Glutamatergic neuron (in vitro differentiated cells): ENCODE measurements around the gene NYAP2. TPM values are rescaled to one million over a fixed set of nuclear protein-coding genes. Genes with fewer than 3 reads are reported as not detected.

Experiments used
- DNase-seq: peaks from one replicate; pipeline ENCODE4 v3.0.0; 2022
- H3K27ac Mint-ChIP-seq: one replicate; pipeline ENCODE4 v1.8.0; 2020; ENCODE audit warnings: mild to moderate bottlenecking, mixed read lengths, inconsistent platforms; ENCODE audit not compliant: unreplicated experiment
- H3K27me3 Mint-ChIP-seq: one replicate; pipeline ENCODE4 v1.8.0; 2020; ENCODE audit warnings: mild to moderate bottlenecking, moderate library complexity, mixed read lengths, inconsistent platforms; ENCODE audit not compliant: unreplicated experiment
- H3K36me3 Mint-ChIP-seq: one replicate; pipeline ENCODE4 v1.8.0; 2020; ENCODE audit warnings: mild to moderate bottlenecking, mixed read lengths, inconsistent platforms; ENCODE audit not compliant: unreplicated experiment
- H3K4me1 Mint-ChIP-seq: one replicate; pipeline ENCODE4 v1.8.0; 2020; ENCODE audit warnings: mild to moderate bottlenecking, low read depth, mixed read lengths, inconsistent platforms; ENCODE audit not compliant: unreplicated experiment
- H3K4me3 Mint-ChIP-seq: one replicate; pipeline ENCODE4 v1.8.0; 2020; ENCODE audit warnings: mild to moderate bottlenecking, mixed read lengths, inconsistent platforms; ENCODE audit not compliant: unreplicated experiment
- H3K9me3 Mint-ChIP-seq: one replicate; pipeline ENCODE4 v1.8.0; 2020; ENCODE audit warnings: mild to moderate bottlenecking, moderate library complexity, mixed read lengths, inconsistent platforms; ENCODE audit not compliant: unreplicated experiment
- total RNA-seq: library from RNA; stranded (reverse); fragmentation: NEBNext Ultra II Directional; extraction: Animal tissue kit (Norgen Biotek cat#: 25700); gene quantifications from one replicate; pipeline ENCODE4 v1.2.1, GENCODE V29; 2021; ENCODE audit not compliant: unreplicated experiment
- TF ChIP-seq, protein P1 (sequence below): fragments of 200-600 bp; sonication (generic); IDR thresholded peaks from one replicate; pipeline ENCODE4 v1.5.0; 2021; ENCODE audit not compliant: partially characterized antibody, unreplicated experiment

The NYAP2 gene
- total RNA-seq, 1 donor from 2014 or later = 0.32 TPM

DNA sequence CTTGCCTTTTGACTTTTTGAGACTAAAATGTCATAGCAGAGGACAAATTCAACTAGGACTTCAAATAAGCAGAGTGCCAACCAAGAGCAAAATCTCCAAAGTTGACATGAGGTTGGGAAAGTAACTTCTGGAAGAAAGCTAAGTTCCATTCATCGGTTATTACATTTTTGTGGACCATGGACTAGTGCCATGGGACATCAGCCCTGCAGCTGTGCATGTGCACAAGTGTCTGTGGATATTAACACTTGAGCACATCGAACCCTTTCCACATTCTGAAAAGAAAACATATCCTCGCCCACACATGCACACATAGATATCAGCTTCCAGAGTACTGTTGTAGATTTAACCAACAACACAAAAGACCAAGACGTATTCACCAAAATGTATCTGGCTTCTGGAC, 262.6 kb downstream of the NYAP2 start:
- H3K27ac Mint-ChIP-seq = no peak overlapping the region

GRCh38 chr2:225667445-225667844, 267.9 kb downstream of the NYAP2 start:
- Mint-ChIP-seq H3K27me3 (no peaks in the 10 kb centered on the region), H3K4me1 (no peaks in the 10 kb centered on the region), H3K36me3 (no peaks in the 10 kb centered on the region), H3K4me3 (no peak overlapping the region), H3K9me3 (no peaks in the 10 kb centered on the region), H3K27ac (no peak overlapping the region)
- DNase-seq = no peak
- TF ChIP-seq, protein P1, sequence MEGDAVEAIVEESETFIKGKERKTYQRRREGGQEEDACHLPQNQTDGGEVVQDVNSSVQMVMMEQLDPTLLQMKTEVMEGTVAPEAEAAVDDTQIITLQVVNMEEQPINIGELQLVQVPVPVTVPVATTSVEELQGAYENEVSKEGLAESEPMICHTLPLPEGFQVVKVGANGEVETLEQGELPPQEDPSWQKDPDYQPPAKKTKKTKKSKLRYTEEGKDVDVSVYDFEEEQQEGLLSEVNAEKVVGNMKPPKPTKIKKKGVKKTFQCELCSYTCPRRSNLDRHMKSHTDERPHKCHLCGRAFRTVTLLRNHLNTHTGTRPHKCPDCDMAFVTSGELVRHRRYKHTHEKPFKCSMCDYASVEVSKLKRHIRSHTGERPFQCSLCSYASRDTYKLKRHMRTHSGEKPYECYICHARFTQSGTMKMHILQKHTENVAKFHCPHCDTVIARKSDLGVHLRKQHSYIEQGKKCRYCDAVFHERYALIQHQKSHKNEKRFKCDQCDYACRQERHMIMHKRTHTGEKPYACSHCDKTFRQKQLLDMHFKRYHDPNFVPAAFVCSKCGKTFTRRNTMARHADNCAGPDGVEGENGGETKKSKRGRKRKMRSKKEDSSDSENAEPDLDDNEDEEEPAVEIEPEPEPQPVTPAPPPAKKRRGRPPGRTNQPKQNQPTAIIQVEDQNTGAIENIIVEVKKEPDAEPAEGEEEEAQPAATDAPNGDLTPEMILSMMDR = no peak

More for the DNA sequence above, 262.6 kb downstream of the NYAP2 start:
- no peak for DNase-seq
- H3K4me1 Mint-ChIP-seq = no peaks in the 10 kb centered on the region
- H3K27me3 Mint-ChIP-seq = no peaks in the 10 kb centered on the region
- no peaks in the 10 kb centered on the region for H3K9me3 Mint-ChIP-seq
- H3K36me3 Mint-ChIP-seq = no peaks in the 10 kb centered on the region
- TF ChIP-seq, protein P1 = no peak
- H3K4me3 Mint-ChIP-seq = no peak overlapping the region

- no peak overlapping the region for H3K4me3 Mint-ChIP-seq
- TF ChIP-seq, protein P1 = peak; percentile 82
- no peaks in the 10 kb centered on the region for H3K27me3 Mint-ChIP-seq
- no peaks in the 10 kb centered on the region for H3K4me1 Mint-ChIP-seq
- H3K9me3 Mint-ChIP-seq = no peaks in the 10 kb centered on the region
- no peak for DNase-seq
- H3K36me3 Mint-ChIP-seq = no peaks in the 10 kb centered on the region
- H3K27ac Mint-ChIP-seq = no peak overlapping the region
Measured at GRCh38 chr2:225668606-225669266, 269.2 kb downstream of the NYAP2 start.

DNA sequence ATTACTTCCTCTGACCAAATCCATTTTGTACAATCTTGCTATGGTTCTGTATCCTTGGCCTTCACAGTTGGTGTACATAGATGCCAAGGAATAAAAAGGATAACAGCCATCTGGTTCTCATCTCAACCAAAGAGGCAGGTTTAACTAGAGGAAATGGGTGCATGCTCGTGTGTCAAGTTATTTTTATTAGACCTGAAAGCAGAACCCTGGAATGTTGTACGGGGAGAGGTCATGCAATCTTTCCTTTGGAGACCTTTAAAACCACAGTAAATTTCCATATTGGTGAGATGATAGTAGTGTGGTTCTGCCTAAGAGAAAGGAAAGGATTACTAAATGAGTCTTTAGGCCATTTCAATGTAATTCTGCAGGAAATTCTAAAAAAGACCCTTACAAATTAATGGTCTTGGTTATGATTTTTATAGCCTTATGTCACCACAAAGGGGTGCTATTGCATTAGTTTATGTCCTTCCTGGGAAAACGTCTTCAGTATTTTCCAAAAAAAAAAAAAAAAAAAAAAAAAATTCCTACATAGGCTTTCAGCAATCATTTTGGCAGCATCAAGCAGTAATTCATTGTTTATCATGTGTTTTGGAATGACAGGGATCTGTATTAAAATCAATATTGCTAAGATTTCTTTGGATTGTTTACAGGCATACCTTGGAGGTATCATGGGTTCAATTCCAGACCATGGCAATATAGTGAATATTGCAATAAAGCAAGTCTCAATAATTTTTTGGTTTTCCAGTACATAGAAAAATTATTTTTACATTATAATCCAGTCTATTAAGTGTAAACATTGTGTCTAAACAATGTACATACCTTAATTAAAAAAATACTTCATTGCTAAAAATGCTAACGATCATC, 270.8 kb downstream of the NYAP2 start:
- Mint-ChIP-seq H3K27ac (no peak overlapping the region), H3K4me1 (no peaks in the 10 kb centered on the region), H3K9me3 (no peaks in the 10 kb centered on the region), H3K27me3 (peaks cover 2% of the 10 kb centered on the region), H3K4me3 (no peak overlapping the region), H3K36me3 (no peaks in the 10 kb centered on the region)
- TF ChIP-seq, protein P1 = peak; percentile 66
- DNase-seq = no peak

- Mint-ChIP-seq H3K27me3 (peaks cover 2% of the 10 kb centered on the region), H3K4me3 (no peak overlapping the region), H3K36me3 (no peaks in the 10 kb centered on the region), H3K9me3 (no peaks in the 10 kb centered on the region), H3K4me1 (no peaks in the 10 kb centered on the region), H3K27ac (no peak overlapping the region)
- no peak for DNase-seq
- TF ChIP-seq, protein P1 = no peak
Measured at GRCh38 chr2:225678792-225679191, 279.3 kb downstream of the NYAP2 start.
